LoVo (cell line): ENCODE measurements around the gene CDH20.
"Not testable (repeated sequence)": the region's sequence is repeated elsewhere in the genome, so short reads cannot be mapped to it uniquely, and the experiment has no call there.

Experiments
- DNase-seq: peaks from one replicate; pipeline ENCODE4 v3.0.0-alpha.2; 2016; ENCODE audit warnings: low spot score

CDH20 gene

DNA sequence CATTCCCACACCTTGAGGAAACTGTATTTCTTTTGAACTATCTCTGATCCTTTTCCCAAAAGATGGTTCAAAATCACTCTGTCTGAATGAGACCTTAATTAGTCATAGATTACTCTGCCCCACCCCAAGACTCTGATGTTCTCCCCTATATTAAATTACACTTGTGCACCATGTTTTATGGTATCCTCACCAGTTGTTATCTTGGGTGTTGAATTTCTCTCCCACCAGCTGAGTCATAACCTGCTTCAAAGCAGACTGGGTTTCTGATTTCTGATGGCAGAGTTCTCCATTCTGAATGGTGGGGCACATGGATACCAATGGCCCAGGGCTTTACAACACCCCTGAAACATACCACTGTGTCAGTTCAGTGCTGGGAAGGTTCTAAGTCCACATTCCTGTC, 15.0 kb downstream of the CDH20 start:
- no peak for DNase-seq

DNA sequence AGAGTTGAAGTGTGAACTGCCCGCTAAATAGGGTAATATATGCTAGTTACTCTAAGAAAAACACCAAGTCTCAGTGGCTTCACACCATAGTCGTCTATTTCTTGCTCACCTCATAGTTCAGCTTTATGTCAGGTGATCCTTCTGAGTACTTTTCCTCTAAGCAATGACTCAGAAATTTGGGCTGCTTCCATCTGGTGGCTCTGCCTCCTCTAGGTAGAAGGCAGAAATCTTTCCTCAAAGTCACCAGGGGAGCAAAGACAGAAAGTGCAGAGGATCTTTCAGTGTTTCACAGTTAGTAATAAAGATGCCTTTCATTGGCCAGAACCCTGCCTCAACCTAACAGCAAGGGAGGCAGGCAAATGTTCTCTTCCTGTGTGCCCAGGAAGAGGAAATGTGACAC, 17.3 kb downstream of the CDH20 start:
- DNase-seq, result no peak

DNA sequence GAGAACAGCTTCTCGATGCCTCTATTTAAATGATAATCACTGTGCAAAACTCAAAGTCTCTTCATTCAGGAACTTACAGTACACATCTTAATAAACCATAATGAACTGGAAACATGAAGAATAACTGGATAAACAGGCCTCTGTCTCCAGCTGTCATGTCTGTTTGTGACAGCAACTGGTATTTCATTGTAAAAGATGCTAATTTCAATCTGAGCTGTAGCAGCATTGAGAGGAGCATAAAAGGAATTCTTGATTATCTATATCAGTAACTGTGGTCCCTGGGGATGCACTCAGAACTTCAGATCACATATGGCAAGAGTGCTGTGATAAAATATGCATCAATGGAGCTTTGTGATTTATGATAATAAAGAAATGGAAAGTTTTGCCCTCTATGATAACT, 18.8 kb downstream of the CDH20 start:
- DNase-seq, result no peak

DNA sequence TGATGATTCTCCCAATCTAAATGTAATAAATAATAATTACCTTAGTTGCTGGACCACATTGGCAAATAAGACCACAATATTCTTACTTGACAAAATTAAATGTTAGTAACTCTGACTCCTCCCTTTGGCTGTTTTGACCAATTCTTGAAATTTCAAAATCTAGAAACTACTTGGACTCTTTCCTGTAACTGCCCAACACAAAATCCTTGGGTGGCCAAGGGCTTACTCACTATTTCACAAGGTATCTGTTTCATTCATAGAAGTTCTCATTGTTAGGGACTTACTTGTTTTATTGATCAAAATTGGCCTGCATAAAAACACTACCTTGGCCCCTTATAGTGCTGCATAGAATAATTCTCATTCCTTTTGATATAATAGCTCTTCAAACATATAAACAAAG, 19.4 kb downstream of the CDH20 start:
- DNase-seq, result no peak

DNA sequence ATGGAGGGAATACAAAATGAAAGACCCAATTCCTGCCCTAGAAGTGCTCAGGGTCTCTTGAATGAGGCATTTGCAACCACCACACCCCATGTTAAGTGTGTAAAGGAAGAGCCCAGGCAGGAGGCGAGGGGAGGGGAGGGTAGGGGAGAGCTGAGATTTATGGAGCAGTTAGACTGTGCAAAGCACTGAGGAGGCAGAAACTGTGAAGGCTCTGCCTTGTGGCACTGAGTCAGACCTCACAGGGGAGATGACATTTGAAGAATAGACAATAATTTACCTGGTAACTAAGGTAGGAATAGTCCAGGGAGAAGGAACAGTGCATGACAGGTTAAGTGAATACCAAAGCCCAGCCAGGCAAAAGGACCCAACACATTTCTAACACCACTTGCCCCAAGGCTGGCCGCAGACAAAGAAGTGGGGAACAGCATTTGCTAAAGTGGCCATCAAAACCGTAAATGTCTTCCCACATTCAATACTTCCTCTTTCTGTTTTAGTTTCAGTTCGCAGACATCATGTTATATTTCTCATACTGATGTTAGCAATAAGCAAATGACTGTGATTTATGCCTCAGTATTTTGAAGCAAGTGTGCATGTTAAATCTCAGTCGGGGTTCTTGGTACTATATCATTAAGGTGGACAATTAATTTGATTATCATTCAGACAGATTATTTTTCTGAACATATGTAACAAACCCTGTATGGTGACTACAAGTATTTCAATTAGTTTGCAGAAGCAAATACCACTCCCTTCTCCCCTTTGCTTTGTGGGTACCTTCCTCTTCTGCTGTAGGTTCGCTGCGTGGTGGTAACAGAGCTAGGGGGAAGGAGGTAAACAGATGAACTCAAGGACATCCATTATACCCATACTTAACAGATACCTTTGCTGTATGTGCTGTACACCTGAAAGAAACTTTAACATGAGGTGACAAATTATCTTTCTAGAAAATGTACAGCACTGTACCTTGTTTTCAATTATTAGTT, 27.5 kb downstream of the CDH20 start:
- DNase-seq, result no peak

DNA sequence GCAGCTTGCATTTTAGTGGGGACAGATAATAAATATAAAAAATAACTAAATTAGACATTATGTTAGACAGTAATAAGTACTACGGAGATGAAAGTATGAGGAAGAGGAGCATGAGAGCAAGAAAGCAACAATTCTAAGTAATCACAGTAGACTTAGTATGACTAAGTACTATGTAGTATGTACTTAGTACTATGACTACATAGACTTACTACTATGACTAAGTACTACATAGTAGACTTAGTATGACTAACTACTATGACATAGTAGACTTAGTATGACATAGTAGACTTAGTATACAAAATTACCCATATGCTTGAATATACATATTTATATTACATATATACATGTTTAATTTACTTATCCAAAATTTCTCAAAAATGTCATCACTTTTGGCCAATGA, 29.3 kb downstream of the CDH20 start:
- DNase-seq, result no peak

DNA sequence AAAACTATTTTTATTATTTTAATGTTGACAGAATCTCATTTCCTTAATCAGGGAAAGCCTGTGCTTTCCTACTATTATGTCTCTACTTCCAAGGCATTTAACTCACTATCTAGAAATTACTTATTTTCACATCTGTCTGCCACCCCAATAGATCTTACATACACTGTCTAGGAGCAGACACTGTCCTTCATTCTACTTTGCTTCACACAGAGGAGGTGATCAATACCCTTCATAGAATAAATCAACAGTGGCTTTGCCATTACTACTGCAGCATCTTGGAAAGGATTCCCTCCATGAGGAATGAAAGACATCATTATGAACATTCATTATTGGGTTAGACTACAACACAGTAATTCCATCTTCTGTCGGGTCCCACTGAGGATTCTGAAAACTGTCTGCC, 31.7 kb downstream of the CDH20 start:
- DNase-seq, result no peak

DNA sequence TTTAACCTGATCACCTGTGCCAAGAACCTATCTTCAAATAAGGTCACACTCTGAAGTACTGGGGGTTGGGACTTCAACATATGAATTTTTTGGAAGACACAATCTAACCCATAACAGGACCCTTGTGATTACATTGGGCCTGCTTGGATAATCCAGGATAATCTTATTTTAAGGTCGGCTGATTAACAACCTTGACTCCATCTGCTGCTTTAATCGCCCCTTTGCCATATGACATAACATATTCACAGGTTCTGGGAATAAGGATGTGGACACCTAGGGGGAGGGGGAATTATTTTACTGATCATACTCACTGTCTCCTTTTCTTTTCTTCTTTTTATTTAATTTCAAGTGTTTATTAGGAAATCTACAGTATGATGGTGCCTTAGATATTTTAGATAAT, 34.8 kb downstream of the CDH20 start:
- no peak for DNase-seq

DNA sequence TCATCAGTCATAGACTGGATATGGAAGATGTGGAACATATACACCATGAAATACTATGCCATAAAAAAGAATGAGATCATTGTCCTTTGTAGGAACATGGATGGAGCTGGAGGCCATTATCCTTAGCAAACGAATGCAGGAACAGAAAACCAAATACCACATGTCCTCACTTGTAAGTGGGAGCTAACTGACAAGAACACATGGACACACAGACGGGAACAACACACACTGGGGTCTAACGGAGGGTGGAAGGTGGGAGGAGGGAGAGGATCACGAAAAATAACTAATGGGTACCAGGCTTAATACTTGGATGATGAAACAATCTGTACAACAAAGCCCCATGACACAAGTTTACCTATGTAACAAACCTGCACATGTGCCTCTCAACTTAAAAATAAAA, 36.4 kb downstream of the CDH20 start:
- DNase-seq, result not testable (repeated sequence)

DNA sequence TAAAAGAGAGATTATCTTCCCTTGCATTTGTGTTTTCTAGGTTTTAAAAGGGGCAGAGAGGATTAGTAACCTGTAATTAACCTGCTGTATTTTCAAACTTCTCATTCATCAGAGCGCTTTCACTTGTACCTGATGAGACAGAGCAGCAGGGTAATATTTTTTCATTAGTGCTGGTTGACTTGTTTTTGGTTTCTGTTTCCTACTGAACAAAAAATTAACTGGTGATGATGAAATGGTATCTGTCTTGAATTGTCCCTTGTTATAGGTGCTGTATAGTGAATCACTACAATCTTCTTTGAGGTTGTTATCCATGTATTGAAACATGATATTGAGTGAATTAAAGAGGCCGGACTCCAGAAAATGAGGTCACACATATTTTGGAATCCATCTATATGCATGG, 37.9 kb downstream of the CDH20 start:
- no peak for DNase-seq

DNA sequence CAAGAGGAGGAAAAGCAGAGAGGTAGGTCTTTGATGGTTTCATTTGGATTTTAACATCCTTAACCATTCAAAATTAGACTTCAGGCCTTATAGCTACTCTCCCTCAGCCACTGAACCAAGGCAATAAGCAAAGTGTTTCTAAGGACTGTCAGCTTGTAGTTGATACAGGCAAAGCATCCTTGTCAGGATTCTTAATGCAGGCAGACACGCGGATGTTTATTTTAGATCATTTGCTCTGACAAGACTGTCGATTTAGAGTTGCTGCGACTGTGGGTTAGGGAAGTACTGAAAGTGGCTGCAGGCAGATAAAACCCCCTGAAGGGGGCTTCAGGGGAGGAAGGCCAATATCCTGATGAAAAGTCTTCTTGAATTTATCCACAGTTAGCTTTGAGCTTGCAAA, 46.6 kb downstream of the CDH20 start:
- DNase-seq, result no peak

DNA sequence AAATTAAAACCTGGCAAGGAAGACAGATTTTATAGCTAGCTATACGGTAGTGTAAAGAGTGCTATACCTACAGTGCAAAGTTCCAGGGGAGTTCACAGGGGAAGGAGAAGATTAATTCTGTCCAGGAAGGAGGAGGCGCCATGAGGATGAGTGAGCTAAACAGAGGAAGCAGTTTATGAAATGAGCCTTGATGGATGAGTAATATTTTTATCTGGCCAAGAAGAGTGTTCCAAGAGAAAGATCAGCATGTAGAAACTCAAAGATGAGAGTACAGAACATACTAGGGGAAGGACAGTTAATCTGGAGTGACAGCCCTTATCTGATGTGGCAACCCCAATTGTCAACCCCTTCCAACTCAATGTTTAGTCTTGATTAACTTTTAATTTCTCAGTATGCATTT, 54.8 kb downstream of the CDH20 start:
- no peak for DNase-seq

DNA sequence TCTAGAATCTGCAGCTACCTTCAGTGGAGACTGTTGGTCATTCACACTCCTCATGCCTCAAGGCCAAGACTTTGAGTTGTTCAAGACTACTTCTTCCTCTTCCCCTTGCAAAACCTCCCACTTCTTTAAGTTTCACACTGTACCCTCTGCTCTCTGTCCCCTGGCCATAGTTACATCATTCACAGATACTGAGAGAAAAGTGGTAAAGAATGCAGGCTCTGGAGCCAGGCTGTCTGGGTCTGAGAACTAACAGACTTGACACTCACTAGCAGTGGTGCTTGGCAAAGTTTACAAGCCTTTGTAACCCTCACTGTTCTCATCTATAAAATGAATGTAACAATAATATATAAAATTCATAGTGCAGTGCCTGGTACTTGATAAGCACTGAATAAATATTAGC, 61.8 kb downstream of the CDH20 start:
- DNase-seq, result no peak

DNA sequence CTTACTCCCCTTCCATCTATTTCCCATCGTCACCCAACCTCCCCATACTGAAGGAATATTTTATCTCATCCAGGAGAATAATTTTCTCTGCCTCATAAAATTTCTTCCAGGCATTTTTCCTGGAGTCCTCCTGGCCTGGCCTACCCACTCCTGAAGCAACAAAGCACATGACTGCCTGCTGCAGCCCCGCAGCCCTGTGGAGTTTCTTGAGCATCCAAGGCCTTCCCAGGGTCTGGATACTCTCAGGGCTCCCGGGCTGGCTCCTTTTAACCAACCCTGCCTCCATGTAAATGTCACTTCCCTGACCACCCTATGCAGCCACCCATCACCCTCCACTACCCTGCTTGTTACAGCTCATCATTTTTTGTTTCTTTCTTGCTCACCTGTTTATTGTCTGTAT, 64.0 kb downstream of the CDH20 start:
- DNase-seq, result no peak

DNA sequence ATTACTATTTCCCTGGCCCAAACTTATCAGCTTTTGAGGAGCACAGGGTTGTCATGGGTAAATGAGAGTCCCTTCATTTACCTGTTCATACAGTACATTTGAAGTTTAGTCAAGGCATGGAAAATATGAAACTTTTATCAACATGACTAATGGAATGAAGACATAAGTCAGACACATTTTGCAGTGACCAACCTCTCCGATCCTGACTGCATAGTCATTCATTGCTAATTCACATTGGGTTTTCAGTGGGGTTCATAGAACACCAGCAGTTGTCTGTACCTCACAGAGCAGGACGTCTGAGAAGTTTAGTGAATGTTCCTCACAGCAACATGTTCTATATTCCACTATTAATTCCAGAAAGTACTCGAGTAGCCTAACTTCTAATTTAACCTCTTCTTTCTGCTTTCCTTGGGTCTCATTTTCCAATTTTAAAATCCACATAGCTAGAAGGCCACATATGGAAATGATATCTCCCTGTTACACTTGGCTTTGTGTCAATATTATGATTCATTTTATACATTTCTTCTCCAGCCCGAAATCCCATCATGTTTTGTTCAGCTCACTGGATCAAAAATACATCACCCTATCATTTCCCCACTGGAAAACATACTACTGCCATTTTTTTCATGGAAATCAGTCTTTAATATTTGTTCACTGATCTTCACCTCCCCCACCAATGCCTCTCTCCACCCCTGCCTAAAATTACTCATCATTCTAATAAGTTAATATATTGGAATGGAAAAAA, 65.9 kb downstream of the CDH20 start:
- no peak for DNase-seq

DNA sequence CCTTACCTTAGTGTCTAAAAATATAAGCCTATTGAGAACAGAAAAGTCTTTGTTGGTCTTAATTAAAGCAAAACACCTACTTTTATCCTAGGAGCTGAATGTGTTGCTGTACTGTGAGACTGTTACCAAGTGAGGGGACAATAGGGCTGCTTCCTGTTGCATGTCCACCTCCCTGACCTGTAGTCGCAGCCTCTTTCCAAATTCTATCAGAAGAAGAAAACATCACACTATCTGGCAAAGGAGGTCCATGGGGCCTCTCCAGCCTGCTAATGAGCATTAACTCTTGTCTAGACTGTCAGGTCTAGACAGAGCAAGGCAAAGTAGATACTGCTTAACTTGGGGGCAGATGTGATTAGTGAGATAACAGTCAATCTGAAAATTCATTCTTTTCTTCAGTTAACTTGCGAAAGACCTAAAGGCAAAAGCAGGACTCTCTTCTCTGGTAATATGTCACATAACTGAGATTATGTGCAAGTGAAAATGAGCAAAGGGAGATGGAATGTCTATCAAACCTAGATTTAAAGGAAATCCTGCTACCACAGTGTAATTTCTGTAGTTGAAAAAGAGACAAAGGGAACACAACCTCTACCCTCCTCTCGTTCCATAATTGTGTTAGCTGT, 66.9 kb downstream of the CDH20 start:
- no peak for DNase-seq

DNA sequence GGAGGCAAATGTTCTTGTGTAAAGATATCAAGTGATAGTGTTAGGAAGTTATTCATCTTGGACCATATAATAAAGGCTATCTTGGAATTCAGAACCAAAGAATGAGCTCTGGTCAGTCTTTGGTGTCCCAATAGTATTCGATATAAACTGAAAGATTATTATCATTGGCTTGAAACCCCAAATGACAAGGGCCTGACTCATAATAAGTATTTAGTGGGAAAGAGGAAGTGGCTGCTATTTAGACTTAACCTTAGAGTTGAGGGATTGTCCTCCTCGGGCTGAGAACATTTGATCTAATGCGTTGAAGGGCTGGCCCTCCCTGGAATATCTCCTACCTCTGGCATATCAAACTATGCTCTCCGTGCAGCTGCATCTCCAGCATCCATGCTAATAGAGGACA, 67.5 kb downstream of the CDH20 start:
- DNase-seq, result no peak

DNA sequence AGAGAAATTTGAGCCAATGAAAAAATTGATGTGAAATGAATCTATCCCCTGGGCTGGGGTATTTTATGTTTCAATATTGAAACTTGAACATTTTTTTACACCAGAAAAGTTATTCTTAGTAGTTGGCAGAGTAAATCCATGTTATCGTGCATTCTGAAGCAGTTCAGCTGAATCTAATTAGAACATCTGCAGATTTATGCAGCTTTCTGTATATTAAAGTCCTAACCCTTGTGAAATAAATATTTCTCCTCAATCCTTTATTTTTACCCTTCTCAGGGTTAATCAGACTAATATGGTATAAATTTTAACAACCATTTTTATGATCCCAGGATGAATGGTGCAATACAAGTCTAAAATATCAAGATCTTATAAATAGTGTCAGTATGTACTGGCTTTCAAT, 69.5 kb downstream of the CDH20 start:
- DNase-seq, result no peak

DNA sequence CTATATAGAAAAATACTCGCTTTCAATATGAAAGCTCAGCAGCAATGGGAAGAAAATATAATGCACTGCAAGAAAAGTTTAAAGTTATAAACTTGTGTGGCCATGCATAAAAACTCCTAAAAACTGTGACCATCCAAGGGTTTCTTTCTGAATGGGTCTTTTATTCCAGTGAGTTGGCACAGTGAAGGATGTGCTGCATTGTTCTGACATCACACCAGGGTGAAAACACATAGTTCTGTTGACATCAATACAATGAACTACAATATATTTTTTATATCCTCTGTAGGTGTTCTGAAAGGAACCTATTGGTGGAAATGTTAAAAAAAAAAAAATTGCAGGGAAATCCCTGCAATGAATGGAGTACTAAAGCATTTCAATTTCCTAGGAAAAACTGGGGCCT, 80.2 kb downstream of the CDH20 start:
- no peak for DNase-seq

DNA sequence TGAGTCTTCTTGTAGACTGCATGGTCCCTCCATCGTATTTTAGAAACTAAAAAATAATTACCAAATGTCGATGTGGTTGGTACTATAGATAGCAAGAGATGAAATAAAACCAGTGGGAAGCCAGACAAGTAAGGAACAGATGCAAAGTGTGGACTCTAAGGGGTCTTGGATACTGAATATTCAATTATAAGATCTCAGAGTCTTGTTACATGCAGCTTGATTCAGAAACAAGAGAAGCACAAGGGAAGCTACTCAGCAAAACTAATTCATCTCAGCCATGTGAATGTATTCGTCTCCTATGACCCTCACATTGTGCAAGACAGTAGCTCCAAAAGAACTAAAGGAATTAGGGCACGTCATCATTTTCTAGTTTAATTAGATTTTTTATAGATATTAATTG, 80.9 kb downstream of the CDH20 start:
- DNase-seq, result no peak

DNA sequence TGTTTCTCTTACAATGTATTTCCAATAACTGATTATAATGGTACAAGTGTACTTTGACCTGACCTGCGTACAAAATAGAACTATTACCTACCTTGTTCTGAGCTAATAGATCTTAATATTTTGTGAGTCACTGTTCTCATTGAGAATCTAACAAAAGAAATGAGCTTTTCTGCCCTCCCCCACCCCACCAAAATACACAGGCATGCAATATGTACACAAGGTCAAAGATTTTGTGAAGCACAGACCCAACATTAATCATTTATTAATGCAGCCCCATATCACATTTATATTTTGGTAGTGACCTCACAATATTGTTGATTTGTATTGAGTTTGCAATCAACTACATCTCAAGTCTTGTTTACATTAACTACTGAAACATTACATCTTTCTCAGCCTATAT, 86.5 kb downstream of the CDH20 start:
- no peak for DNase-seq

DNA sequence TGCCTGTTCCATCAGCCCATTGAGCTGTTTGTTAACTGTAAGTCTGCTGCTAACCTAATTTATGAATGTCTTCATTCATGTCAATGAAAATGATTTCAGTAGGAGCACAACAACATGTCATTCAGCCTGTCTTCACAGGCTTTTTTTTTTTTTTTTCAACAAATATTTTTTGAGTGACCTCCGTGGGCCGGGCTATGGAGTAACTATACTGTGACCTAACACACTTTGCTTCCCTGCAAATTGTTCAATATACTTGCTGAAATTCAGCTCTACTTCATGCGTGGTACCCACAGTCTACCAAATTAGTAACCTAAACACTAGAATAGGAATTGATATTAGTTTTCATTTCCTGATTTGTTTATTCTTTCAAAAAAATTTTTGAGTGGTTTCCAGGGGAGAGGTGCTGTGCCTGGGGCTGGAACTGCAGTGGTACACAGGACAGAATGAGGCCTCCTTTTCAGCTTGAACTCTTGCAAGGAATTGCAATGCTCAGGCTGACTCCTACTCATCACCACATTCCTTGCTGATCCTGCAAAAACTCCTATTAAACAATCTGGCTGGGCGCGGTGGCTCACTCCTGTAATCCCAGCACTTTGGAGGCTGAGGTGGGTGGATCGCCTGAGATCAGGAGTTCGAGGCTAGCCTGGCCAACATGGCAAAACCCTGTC, 87.1 kb downstream of the CDH20 start:
- DNase-seq, result no peak
